Keratinocyte (primary cell): ENCODE measurements around the gene SOCS3. TPM values are rescaled to one million over a fixed set of nuclear protein-coding genes. Genes with fewer than 3 reads are reported as not detected.
A peak's percentile ranks its signal among the peaks of the same experiment; 100 is the strongest.

Source experiments
- DNase-seq: peaks from one replicate; pipeline ENCODE4 v3.0.0-alpha.2; 2011; ENCODE audit warnings: low read depth, missing footprints, low spot score
- FAIRE-seq: peaks from 2 replicates; lab custom pipeline; 2011; peaks lifted over from hg19 to GRCh38; lab: Jason Lieb, UNC
- H2AFZ ChIP-seq: 2 replicates; pipeline ENCODE4 v1.6.0; 2012; ENCODE audit warnings: low read length, control low read depth, inconsistent platforms; ENCODE audit not compliant: control insufficient read depth
- H3K27ac ChIP-seq: 2 replicates; pipeline ENCODE4 v1.5.1; 2011; ENCODE audit warnings: low read length; ENCODE audit not compliant: control insufficient read depth, insufficient read depth
- H3K27me3 ChIP-seq: 3 replicates; pipeline ENCODE4 v1.6.0; 2011; ENCODE audit warnings: low read length; ENCODE audit not compliant: control insufficient read depth, insufficient read depth; ENCODE audit errors: extremely low read depth
- H3K36me3 ChIP-seq, 2 experiments: 2 replicates in 1 of 2; 3 replicates in 1 of 2; pipeline ENCODE4 v1.5.1; 2011; ENCODE audit warnings: low read length in 2 of 2, mild to moderate bottlenecking in 1 of 2; ENCODE audit not compliant: control insufficient read depth in 2 of 2, insufficient read depth in 2 of 2; ENCODE audit errors: extremely low read depth in 1 of 2
- H3K4me1 ChIP-seq: 3 replicates; pipeline ENCODE4 v1.5.1; 2011; ENCODE audit warnings: low read length; ENCODE audit not compliant: control insufficient read depth, insufficient read depth; ENCODE audit errors: extremely low read depth
- H3K4me2 ChIP-seq: 3 replicates; pipeline ENCODE4 v1.6.0; 2011; ENCODE audit warnings: low read depth, low read length; ENCODE audit not compliant: control insufficient read depth, insufficient read depth; ENCODE audit errors: extremely low read depth
- H3K4me3 ChIP-seq, 3 experiments: fragments of 200-600 bp in 1 of 3; sonication (generic) in 1 of 3; 2 replicates in 2 of 3; 3 replicates in 1 of 3; pipeline ENCODE4 v1.5.1; 2011 to 2016; ENCODE audit warnings: low read length in 3 of 3, mild to moderate bottlenecking in 3 of 3, control low read depth in 2 of 3, inconsistent platforms in 1 of 3, low read depth in 1 of 3, mixed read lengths in 1 of 3, mixed run types in 1 of 3, moderate library complexity in 1 of 3; ENCODE audit not compliant: control insufficient read depth in 2 of 3, insufficient read depth in 2 of 3; ENCODE audit errors: extremely low read depth in 1 of 3
- H3K79me2 ChIP-seq: 2 replicates; pipeline ENCODE4 v1.6.0; 2012; ENCODE audit warnings: low read length; ENCODE audit not compliant: control insufficient read depth, insufficient read depth
- H3K9ac ChIP-seq: 3 replicates; pipeline ENCODE4 v1.6.0; 2011; ENCODE audit warnings: low read length; ENCODE audit not compliant: control insufficient read depth, insufficient read depth; ENCODE audit errors: extremely low read depth
- H3K9me1 ChIP-seq: 3 replicates; pipeline ENCODE4 v1.6.0; 2011; ENCODE audit warnings: low read length; ENCODE audit not compliant: control insufficient read depth, insufficient read depth; ENCODE audit errors: extremely low read depth
- H3K9me3 ChIP-seq: 2 replicates; pipeline ENCODE4 v1.5.1; 2012; ENCODE audit warnings: low read depth, low read length; ENCODE audit not compliant: control insufficient read depth
- H4K20me1 ChIP-seq: 3 replicates; pipeline ENCODE4 v1.6.0; 2011; ENCODE audit warnings: low read length; ENCODE audit not compliant: control insufficient read depth, insufficient read depth; ENCODE audit errors: extremely low read depth
- CTCF ChIP-seq, 3 experiments: IDR thresholded peaks in 1 of 3; conservative IDR thresholded peaks in 1 of 3; optimal IDR thresholded peaks in 1 of 3; 2 replicates in 2 of 3; 3 replicates in 1 of 3; pipeline versions ENCODE3 to v1.5.1; 2011; ENCODE audit warnings: low read length in 3 of 3, mild to moderate bottlenecking in 3 of 3, moderate library complexity in 2 of 3, control low read depth in 1 of 3, inconsistent platforms in 1 of 3; ENCODE audit not compliant: insufficient read depth in 2 of 3; ENCODE audit errors: extremely low read depth in 1 of 3
- EZH2 ChIP-seq: IDR thresholded peaks from one replicate; pipeline ENCODE4 v1.6.1; 2012; ENCODE audit warnings: inconsistent platforms, mild to moderate bottlenecking, low read length, moderate library complexity
- dilution Hi-C: fragments of 300-500 bp; cut with MboI; formaldehyde crosslinking; loops from one replicate; pipeline ENCODE4 v1.7.0; 2020; ENCODE audit warnings: low sequenced_read_pairs; ENCODE audit not compliant: extremely low pct_ligation_motif_present
- polyA plus RNA-seq, 5 experiments: library from polyadenylated mRNA; depleted of rRNA in 3 of 5; stranded (reverse) in 3 of 5; stranded (forward) in 1 of 5; unstranded in 1 of 5; fragments of >200 nt; gene quantifications; 1 replicate in 1 of 5; 2 replicates in 3 of 5; 3 replicates in 1 of 5; pipeline versions ENCODE4 v1.2.1 to v1.2.3, GENCODE V29; 2011 to 2012; ENCODE audit warnings: missing spikeins in 2 of 5, low read depth in 1 of 5, low replicate concordance in 1 of 5

Gene SOCS3
- polyA plus RNA-seq, 1 donor (not counting 4 experiments of a cell fraction or from before 2014, with no cell fraction given) = 9.4 TPM

GRCh38 chr17:78364436-78365281 lies 4.8 kb upstream of the SOCS3 start:
- no peak for DNase-seq

GRCh38 chr17:78362671-78363070 lies 2.8 kb upstream of the SOCS3 start:
- Histone ChIP-seq H3K9me1 (no peaks in the 10 kb centered on the region), H2AFZ (no peak overlapping the region), H3K4me1 (peaks cover 12% of the 10 kb centered on the region), H3K9ac (no peak overlapping the region), H4K20me1 (no peaks in the 10 kb centered on the region), H3K27me3 (peaks cover 18% of the 10 kb centered on the region), H3K79me2 (peaks cover 18% of the 10 kb centered on the region), H3K36me3 (peaks cover 3 to 8% of the 10 kb centered on the region in 2 experiments), H3K27ac (no peak overlapping the region), H3K9me3 (no peaks in the 10 kb centered on the region), H3K4me3 (no peak overlapping the region), H3K4me2 (no peak overlapping the region)
- FAIRE-seq (no peak), DNase-seq (no peak)
- dilution Hi-C loops = no loop called here
- no peak for TF ChIP-seq EZH2
- peak in 1 of 3 experiments; percentile 13 for TF ChIP-seq CTCF (optimal IDR thresholded peaks at IDR 0.05 in 1 of 3, IDR thresholded peaks at IDR 0.05 in 1 of 3, conservative IDR thresholded peaks at IDR 0.05 in 1 of 3; ENCODE audit: extremely low read depth in 1 of 3, insufficient read depth in 2 of 3, low read length in 3 of 3)

More at GRCh38 chr17:78364436-78365281, 4.8 kb upstream of the SOCS3 start:
- no peak for FAIRE-seq
- Histone ChIP-seq H3K4me1 (peaks cover 4% of the 10 kb centered on the region), H3K36me3 (no peaks in the 10 kb centered on the region), H3K9ac (no peak overlapping the region), H3K9me3 (no peaks in the 10 kb centered on the region), H3K9me1 (no peaks in the 10 kb centered on the region), H4K20me1 (no peaks in the 10 kb centered on the region), H3K4me2 (no peak overlapping the region), H3K27ac (no peak overlapping the region), H3K27me3 (peaks cover 18% of the 10 kb centered on the region), H3K4me3 (no peak overlapping the region), H3K79me2 (no peaks in the 10 kb centered on the region), H2AFZ (no peak overlapping the region)
- TF ChIP-seq EZH2 (no peak), CTCF (optimal IDR thresholded peaks at IDR 0.05 in 1 of 3, IDR thresholded peaks at IDR 0.05 in 1 of 3, conservative IDR thresholded peaks at IDR 0.05 in 1 of 3; ENCODE audit: extremely low read depth in 1 of 3, insufficient read depth in 2 of 3, low read length in 3 of 3) (no peak)
- dilution Hi-C loops = no loop called here
